GM13977 (cell line): ENCODE data around the gene GNG7.

ENCODE experiments used
- DNase-seq: peaks from one replicate; pipeline ENCODE4 v3.0.0; 2012; ENCODE audit warnings: low spot score
- in situ Hi-C: fragments of 300-500 bp; cut with MboI; formaldehyde crosslinking; loops from one replicate; pipeline ENCODE4 v1.12.0; 2022; ENCODE audit warnings: low sequenced_read_pairs, low pct_unique_long_range_greater_than_20kb, mixed read lengths, inconsistent platforms; ENCODE audit not compliant: unreplicated experiment
- TF ChIP-seq, protein P1 (sequence below): IDR thresholded peaks from 2 replicates; pipeline ENCODE4 v1.5.1; 2012; ENCODE audit warnings: mild to moderate bottlenecking, control low read depth; ENCODE audit not compliant: insufficient read depth; ENCODE audit errors: extremely low read depth, missing control alignments

The GNG7 gene

DNA sequence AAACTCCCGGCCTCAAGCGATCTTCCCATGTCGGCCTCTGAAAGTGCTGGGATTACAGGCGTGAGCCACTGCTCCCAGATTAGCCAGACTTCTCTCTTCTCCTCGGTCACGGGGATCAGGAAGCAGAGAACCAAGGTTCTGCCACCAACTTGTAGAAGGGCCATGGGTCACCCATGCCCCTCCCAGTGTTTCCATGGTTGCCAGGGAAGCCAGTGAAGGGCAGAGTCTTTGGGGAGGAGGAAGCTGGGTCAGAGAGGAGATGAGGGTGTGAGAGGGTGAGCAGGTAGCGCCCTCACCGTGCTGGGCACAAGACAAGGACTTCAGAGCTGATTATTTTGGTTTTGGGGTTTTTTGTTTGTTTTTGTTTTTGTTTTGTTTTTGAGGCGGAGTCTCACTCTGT lies 77.1 kb downstream of the GNG7 start:
- in situ Hi-C loops = loop anchor here (25.0 kb wide), 1 partner anchor 463 kb away; the partner anchor contains the start of genes AP3D1 and DOT1L
- DNase-seq = no peak
- TF ChIP-seq, protein P1, sequence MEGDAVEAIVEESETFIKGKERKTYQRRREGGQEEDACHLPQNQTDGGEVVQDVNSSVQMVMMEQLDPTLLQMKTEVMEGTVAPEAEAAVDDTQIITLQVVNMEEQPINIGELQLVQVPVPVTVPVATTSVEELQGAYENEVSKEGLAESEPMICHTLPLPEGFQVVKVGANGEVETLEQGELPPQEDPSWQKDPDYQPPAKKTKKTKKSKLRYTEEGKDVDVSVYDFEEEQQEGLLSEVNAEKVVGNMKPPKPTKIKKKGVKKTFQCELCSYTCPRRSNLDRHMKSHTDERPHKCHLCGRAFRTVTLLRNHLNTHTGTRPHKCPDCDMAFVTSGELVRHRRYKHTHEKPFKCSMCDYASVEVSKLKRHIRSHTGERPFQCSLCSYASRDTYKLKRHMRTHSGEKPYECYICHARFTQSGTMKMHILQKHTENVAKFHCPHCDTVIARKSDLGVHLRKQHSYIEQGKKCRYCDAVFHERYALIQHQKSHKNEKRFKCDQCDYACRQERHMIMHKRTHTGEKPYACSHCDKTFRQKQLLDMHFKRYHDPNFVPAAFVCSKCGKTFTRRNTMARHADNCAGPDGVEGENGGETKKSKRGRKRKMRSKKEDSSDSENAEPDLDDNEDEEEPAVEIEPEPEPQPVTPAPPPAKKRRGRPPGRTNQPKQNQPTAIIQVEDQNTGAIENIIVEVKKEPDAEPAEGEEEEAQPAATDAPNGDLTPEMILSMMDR = no peak

DNA sequence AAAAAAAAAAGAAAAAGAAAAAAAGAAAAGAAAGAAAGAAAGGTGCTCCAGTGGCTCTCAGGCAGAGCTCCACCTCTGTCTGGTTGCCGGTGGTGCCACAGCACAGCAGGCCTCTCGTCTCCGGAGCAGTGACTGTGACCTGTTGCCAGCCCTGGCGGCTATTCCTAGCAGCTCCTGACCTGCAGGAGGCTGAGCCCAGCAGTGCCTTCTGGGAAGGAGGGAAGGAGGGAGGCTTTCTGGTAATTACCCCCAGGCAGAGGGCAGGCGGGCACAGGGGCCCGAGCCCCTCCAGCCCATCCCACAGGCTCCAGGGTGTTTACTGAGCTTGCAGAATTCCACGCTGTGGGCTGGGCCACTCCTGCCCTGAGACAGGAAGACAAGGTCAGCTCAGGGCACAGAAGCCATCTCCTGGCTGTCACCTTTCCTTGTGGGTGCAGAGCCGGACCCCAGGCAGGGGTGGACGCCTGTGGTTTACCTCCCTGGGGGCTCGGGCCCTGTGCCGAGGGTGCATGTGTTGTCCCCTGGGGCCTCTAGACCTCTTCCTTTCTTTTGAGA lies 77.9 kb downstream of the GNG7 start:
- in situ Hi-C loops = loop anchor here (25.0 kb wide), 2 partner anchors 362 to 462 kb away; partner anchors contain the start of genes AP3D1, DOT1L and JSRP1
- TF ChIP-seq, protein P1 = peak; percentile 3
- DNase-seq = no peak

DNA sequence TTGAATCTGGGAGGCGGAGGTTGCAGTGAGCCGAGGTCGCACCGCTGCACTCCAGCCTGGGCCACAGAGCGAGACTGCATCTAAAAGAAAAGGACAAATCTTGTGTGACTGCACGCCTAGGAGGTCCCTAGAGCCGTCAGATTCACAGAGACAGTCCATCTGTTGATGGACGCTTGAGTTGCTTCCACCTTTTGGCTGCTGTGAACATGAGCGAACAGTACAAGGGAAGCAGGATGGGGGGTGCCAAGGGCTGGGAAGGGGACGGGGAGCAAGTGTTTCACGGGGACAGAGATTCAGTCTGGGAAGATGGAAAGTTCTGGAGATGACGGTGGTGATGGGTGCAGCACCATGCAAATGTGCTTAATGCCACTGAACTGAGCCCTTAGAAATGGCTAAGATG lies 78.7 kb downstream of the GNG7 start:
- in situ Hi-C loops = loop anchor here (25.0 kb wide), 1 partner anchor 361 kb away; the partner anchor contains the start of gene JSRP1
- DNase-seq = no peak
- TF ChIP-seq, protein P1 = no peak

DNA sequence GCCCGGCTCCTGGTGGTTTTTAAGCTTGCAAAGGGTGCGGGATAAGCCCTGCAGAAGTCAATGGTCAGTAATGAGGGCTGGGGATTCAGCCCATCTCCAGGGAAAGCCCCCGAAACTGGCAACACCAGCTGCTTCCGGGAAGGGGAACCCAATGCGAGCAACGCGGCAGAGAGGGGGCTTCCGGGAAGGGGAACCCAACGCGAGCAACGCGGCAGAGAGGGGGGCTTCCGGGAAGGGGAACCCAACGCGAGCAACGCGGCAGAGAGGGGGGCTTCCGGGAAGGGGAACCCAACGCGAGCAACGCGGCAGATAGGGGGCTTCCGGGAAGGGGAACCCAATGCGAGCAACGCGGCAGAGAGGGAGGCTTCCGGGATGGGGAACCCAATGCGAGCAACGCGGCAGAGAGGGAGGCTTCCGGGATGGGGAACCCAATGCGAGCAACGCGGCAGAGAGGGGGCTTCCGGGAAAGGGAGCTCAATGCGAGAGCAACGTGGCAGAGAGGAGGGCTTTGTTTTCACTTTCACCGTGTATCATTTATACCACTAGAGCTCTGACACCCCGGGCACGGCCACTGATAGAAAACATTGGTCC lies 80.0 kb downstream of the GNG7 start:
- in situ Hi-C loops = loop anchor here (25.0 kb wide), 1 partner anchor 360 kb away; the partner anchor contains the start of gene JSRP1

GRCh38 chr19:2619076-2619475 lies 83.4 kb downstream of the GNG7 start:
- in situ Hi-C loops = loop anchor here (25.0 kb wide), 1 partner anchor 357 kb away; the partner anchor contains the start of gene JSRP1
- no peak for DNase-seq
- TF ChIP-seq, protein P1 = no peak

More for the DNA sequence above, 80.0 kb downstream of the GNG7 start:
- peak; percentile 66 for DNase-seq

GRCh38 chr19:2618611-2619010 lies 83.9 kb downstream of the GNG7 start:
- DNase-seq = no peak
- TF ChIP-seq, protein P1 = no peak
- in situ Hi-C loops = loop anchor here (25.0 kb wide), 1 partner anchor 356 kb away; the partner anchor contains the start of gene JSRP1
